GM19467 (cell line): ENCODE measurements around the gene HS6ST3.
A peak's percentile ranks its signal among the peaks of the same experiment; 100 is the strongest.
"Not testable (repeated sequence)": the region's sequence is repeated elsewhere in the genome, so short reads cannot be mapped to it uniquely, and the experiment has no call there.

Experiments used
- ATAC-seq: cut with Tn5 transposase; IDR thresholded peaks from one replicate; pipeline ENCODE4 v1.9.1; 2021; ENCODE audit warnings: mild to moderate bottlenecking, moderate library complexity; ENCODE audit not compliant: unreplicated experiment

The HS6ST3 gene

GRCh38 chr13:96089749-96090239 lies at the start of gene HS6ST3:
Gene HS6ST3, plus strand, starts transcription at chr13:96090107.
- no peak for ATAC-seq

- ATAC-seq, result no peak
These were observed 48.4 kb upstream of the HS6ST3 start for GRCh38 chr13:96041326-96042110.

GRCh38 chr13:96044238-96044637 lies 45.7 kb upstream of the HS6ST3 start:
- no peak for ATAC-seq

GRCh38 chr13:96046449-96047126 lies 43.3 kb upstream of the HS6ST3 start:
- not testable (repeated sequence) for ATAC-seq

GRCh38 chr13:96050955-96051354 lies 39.0 kb upstream of the HS6ST3 start:
- not testable (repeated sequence) for ATAC-seq

GRCh38 chr13:96051491-96051890 lies 38.4 kb upstream of the HS6ST3 start:
- ATAC-seq, result not testable (repeated sequence)

- ATAC-seq, result not testable (repeated sequence)
These were observed 38.0 kb upstream of the HS6ST3 start for GRCh38 chr13:96051946-96052345.

GRCh38 chr13:96052656-96053002 lies 37.3 kb upstream of the HS6ST3 start:
- ATAC-seq, result peak; percentile 42

GRCh38 chr13:96053003-96053703 lies 36.8 kb upstream of the HS6ST3 start, which contains the start of gene UGGT2:
Gene UGGT2, minus strand, starts transcription at chr13:96053401. Its CDS starts 89 bp downstream, at chr13:96053312.
- peak; percentile 98 for ATAC-seq

- ATAC-seq, result no peak
These were observed 24.1 kb upstream of the HS6ST3 start for GRCh38 chr13:96065849-96066248.

- ATAC-seq, result no peak
These were observed 21.2 kb upstream of the HS6ST3 start for GRCh38 chr13:96068729-96069128.

- no peak for ATAC-seq
These were observed 18.4 kb upstream of the HS6ST3 start for GRCh38 chr13:96071504-96071903.

GRCh38 chr13:96072392-96072791 lies 17.5 kb upstream of the HS6ST3 start:
- no peak for ATAC-seq

GRCh38 chr13:96075953-96076543 lies 13.9 kb upstream of the HS6ST3 start:
- peak; percentile 54 for ATAC-seq

GRCh38 chr13:96080676-96081075 lies 9.2 kb upstream of the HS6ST3 start:
- ATAC-seq, result no peak

GRCh38 chr13:96081888-96082287 lies 8.0 kb upstream of the HS6ST3 start:
- ATAC-seq, result no peak

- no peak for ATAC-seq
These were observed 7.3 kb upstream of the HS6ST3 start for GRCh38 chr13:96082640-96083039.

GRCh38 chr13:96086736-96087135 lies 3.2 kb upstream of the HS6ST3 start:
- ATAC-seq, result no peak

GRCh38 chr13:96089139-96089538 lies 768 bp upstream of the HS6ST3 start:
- ATAC-seq, result no peak

GRCh38 chr13:96090240-96091101 lies 564 bp downstream of the HS6ST3 start:
- no peak for ATAC-seq
